BJ (cell line): ENCODE measurements around the gene ABCB8. TPM values are rescaled to one million over a fixed set of nuclear protein-coding genes. Genes with fewer than 3 reads are reported as not detected.
A peak's percentile ranks its signal among the peaks of the same experiment; 100 is the strongest.

Experiments used
- CTCF ChIA-PET: fragments of 350-600 bp; formaldehyde crosslinking; extraction: SDS; loops from one replicate; lab custom pipeline; 2021; ENCODE audit warnings: antibody characterized with exemption, inconsistent platforms; lab: Yijun Ruan, JAX
- POLR2A ChIA-PET: fragments of 300-600 bp; sonication (Branson Sonifier 250); formaldehyde crosslinking; extraction: SDS; loops from one replicate; lab custom pipeline; 2021; ENCODE audit warnings: antibody characterized with exemption; lab: Charles Lee
- DNase-seq: peaks from one replicate; pipeline ENCODE4 v3.0.0-alpha.2; 2011; ENCODE audit warnings: low read depth
- H3K27me3 ChIP-seq: 2 replicates; pipeline ENCODE4 v1.6.0; 2011; ENCODE audit warnings: low read length; ENCODE audit not compliant: control insufficient read depth, insufficient read depth
- H3K36me3 ChIP-seq: 2 replicates; pipeline ENCODE4 v1.5.1; 2011; ENCODE audit warnings: low read length; ENCODE audit not compliant: control insufficient read depth, insufficient read depth
- H3K4me3 ChIP-seq: 2 replicates; pipeline ENCODE4 v1.5.1; 2011; ENCODE audit warnings: low read depth, mild to moderate bottlenecking, control low read depth, low read length
- CTCF ChIP-seq: IDR thresholded peaks from 2 replicates; pipeline ENCODE4 v1.5.1; 2011; ENCODE audit warnings: low read depth, mild to moderate bottlenecking, control low read depth, inconsistent platforms, low read length, moderate library complexity; ENCODE audit not compliant: insufficient read depth
- polyA plus RNA-seq: library from polyadenylated mRNA; depleted of rRNA; stranded (reverse); fragments of >200 nt; gene quantifications from 2 replicates; pipeline ENCODE4 v1.2.3, GENCODE V29; 2011

ABCB8 gene
- polyA plus RNA-seq, 1 experiment: 23.6 TPM

GRCh38 chr7:151028948-151029501 is 775 bp downstream of the ABCB8 start:
- no peak for TF ChIP-seq CTCF
- Histone ChIP-seq H3K27me3 (no peaks in the 10 kb centered on the region), H3K36me3 (no peaks in the 10 kb centered on the region; the same call in 1 of the 2 replicates), H3K4me3 (peak overlapping the region; percentile 84)
- CTCF ChIA-PET: interaction anchor here (1.0 to 2.9 kb wide), 7 partner anchors 8 to 84 kb away, joined by 4 to 22 read pairs (median 7); partner anchors contain the start of gene TMUB1
- POLR2A ChIA-PET: interaction anchor here (1.0 to 1.3 kb wide), 2 partner anchors 9 to 81 kb away, joined by 3 to 4 read pairs; no protein-coding TSS in a partner anchor
- DNase-seq: no peak

GRCh38 chr7:151031011-151031410 is 2.8 kb downstream of the ABCB8 start:
- peaks cover 3% of the 10 kb centered on the region for H3K36me3 ChIP-seq
- H3K4me3 ChIP-seq: no peak overlapping the region
- no peak for DNase-seq
- H3K27me3 ChIP-seq: no peaks in the 10 kb centered on the region
- CTCF ChIA-PET: interaction anchor here (1.8 to 3.0 kb wide), 2 partner anchors 12 to 80 kb away, joined by 8 to 12 read pairs; no protein-coding TSS in a partner anchor
- POLR2A ChIA-PET: no interaction called here
- TF ChIP-seq CTCF: no peak

GRCh38 chr7:151032936-151033863 is 5.0 kb downstream of the ABCB8 start:
- no peak for TF ChIP-seq CTCF
- Histone ChIP-seq H3K4me3 (no peak overlapping the region), H3K36me3 (peaks cover 10% of the 10 kb centered on the region), H3K27me3 (no peaks in the 10 kb centered on the region)
- POLR2A ChIA-PET: no interaction called here
- DNase-seq: no peak
- CTCF ChIA-PET: interaction anchor here (0.6 to 3.0 kb wide), 5 partner anchors 14 to 143 kb away, joined by 3 to 12 read pairs (median 4); partner anchors contain the start of gene SLC4A2

GRCh38 chr7:151033864-151034249 is 5.6 kb downstream of the ABCB8 start:
- ChIA-PET POLR2A (no interaction called here), CTCF (interaction anchor here (0.9 to 1.3 kb wide), 2 partner anchors 15 to 25 kb away, joined by 3 to 4 read pairs; partner anchors contain the start of gene SLC4A2)
- TF ChIP-seq CTCF: no peak
- Histone ChIP-seq H3K4me3 (no peak overlapping the region), H3K36me3 (peaks cover 10% of the 10 kb centered on the region), H3K27me3 (no peaks in the 10 kb centered on the region)
- no peak for DNase-seq
